Measurements from ENCODE around the gene CCDC136.

CCDC136 gene

DNA sequence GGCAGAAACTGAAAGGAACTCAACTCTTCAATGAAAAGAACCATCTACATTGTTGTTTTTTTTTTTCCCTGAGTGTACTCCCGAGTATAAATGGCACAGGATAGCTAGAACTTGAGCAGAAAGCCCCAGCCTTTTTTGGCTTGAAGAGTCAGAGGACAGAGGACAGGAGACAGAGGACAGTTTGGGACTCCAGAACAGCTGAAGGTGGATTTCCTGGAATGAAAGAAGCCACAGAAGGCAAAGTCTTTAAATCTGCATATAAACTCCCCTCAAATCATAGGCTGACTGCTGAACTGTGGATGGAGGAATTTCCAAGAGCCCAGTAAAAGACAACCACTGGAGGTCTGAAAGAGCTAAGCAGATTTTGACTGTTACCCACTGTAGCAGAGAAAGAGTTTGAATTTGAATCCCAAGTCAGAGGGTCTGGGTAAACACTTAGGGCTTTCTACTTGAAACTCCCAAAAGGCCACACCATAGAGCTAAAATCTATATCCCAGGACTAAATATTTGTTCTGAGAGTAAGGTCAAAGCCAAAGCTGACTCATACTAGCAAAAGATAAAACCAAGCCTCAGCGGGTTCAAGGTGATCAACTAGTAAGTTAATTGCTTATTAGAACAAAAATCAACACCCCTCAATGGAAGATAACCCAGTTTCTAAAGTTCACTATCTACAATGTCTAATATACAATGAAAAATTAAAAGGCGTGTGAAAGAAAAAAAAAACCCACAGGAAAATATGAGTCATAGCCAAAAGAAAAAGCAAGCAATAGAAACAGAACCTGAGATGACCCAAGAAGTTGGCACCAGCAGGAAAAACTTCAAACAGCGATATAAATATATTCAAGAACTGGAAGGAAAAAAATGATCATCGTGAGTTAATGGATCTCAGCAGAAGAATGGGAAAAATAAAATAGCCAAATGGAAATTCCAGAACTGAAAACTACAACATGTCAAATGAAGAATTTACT lies 14.3 kb upstream of the CCDC136 start:
- no peak for DNase-seq

DNA sequence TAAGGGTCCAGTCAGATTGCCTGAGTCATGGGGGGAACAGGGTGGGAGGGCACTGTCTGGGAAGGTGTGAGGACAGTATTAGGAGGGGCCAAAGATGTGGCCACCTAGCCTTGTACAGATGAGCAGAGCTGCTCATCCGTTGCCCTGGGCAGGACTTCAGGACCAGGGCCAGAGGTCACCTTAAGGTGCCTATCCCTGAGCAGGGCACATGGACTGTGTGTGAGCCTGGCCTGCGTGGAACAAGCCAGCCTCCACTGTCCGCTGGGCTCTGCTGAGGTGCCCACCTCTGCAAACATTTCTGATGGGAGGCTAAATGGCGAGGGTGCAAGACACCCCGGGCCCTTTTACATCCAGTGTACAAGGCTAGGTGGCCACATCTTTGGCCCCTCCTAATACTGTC lies 12.8 kb upstream of the CCDC136 start:
- DNase-seq: no peak

DNA sequence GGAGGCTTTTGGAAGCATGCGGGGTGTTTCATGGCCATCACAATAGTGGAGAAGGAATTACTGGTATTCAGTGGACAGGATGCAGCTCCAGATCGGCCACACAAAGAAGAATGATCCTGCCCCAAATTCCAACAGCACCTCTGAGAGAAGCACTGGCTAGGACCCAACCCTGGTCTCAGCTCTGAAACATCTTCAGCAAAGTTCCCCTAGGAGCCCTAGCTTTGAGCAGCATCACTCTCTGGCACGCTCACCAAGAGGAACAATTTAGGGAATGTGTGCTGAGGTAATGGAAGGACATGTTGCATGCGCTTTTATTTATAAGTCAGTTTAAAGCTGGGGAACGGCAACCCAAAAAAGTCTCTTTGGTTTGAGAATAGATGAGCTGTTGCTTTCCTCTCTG lies 10.6 kb upstream of the CCDC136 start:
- DNase-seq: no peak

DNA sequence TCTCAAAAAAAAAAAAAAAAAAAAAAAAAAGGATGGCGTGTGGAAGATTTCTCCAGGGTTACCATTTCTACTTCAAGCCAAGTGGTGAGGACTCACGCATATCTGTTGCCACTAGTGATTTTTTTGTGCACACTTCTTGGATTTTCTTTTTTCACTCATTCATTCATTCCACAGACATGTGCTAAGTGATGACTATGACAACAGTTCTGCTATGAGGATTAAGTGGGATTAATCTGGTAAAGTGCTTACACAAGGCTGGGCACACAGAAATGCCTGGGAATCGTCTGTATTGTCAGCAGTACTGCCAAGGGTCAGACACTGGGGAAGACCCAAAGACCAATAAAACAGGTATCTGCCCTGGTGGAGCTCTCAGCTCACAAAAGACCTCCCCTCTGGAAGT lies 9.9 kb upstream of the CCDC136 start:
- no peak for DNase-seq

DNA sequence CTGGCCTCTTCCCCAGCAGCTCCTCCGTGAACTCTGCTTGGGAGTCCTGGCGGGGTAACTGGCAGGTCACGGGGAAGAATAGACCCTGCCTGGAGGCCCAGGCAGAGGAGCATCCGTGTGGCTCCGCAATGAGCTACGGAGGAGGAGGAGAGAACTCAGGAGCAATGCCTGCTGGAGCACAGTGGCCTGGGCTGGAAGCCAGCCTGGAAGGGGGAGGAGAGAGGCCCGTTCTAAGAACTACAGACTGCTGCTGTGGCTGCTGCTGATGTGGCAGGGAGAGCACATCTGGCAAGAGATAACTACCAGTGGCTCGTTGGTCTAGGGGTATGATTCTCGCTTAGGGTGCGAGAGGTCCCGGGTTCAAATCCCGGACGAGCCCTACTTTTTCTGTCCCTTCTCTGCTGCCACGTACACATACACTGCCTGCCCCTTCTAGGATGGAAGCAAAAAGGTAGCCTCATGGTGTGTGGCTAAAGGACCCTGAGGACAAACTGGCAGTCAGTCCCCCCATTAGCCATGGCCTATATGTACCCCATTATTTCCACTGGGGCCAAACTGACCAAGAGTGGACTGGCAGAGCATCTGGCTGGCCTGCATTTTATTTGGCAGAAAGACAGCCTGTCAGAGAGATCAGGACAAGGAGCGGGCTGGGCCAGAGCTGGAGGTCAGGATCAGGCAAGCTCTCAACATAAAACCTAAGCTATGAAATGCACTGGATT lies 8.5 kb upstream of the CCDC136 start:
- peak; percentile 7 for DNase-seq

DNA sequence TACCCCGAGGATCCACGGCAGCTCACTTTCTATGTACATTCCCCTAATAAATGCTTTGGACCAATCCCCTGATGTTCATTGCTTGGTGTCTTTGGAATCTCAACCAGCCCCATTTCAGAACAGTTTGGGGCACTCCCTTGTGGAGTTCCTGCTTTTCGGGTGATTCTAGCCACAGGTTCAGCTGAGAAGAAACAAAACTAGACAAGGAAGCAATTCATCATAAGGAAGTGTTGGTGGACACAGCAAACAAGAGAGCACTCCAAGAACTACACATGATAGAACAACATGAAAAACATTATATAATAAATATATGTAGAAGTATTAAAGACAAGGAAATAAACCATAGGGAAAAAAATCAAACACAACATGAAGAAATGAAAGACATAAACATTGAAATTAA lies 6.0 kb upstream of the CCDC136 start:
- no peak for DNase-seq

DNA sequence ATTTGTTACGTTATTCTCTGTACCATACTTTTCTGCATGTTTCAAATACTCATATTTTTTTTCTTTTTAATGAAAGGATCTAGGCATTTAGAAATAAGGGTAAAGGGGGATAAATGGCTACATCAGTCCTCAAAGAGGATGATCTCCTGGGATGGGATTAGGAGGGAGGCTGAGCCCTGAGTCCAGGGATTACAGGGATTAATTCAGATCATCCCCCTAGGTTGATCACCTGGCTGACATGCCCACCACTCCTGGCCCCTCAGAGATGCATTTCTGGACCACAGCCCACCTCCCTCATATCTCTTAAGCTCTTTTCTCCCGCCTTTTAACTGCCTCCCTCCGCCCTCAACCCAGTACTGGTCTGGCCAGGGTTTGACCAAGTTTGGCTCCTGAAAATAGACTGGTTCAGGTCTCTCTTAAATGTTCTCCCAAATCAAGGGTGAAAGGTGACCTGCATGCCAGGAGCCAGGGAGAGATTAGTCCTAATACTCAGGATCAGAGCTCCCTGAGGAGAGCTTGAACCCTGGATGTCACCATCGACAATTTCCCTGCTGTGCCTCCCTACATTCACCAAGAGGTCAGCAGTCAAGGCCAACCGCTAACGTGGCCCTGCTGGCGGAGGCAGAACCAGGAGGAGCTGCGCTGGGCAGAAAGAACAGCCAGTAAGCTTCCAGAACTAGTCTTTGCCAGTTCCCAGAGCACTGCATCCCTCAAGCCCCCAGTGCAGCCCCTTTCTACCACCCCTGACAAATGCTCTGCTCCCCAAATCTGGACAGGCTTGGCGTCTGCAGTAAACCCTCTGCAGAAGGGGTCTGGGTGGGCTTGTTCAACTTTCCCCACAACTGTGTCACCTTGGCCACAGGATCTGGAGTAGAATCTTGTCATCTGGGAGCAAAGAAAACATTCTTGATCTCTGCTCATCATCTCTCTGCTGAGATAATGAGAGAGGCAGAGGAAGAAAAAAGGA lies 3.0 kb upstream of the CCDC136 start:
- no peak for DNase-seq

DNA sequence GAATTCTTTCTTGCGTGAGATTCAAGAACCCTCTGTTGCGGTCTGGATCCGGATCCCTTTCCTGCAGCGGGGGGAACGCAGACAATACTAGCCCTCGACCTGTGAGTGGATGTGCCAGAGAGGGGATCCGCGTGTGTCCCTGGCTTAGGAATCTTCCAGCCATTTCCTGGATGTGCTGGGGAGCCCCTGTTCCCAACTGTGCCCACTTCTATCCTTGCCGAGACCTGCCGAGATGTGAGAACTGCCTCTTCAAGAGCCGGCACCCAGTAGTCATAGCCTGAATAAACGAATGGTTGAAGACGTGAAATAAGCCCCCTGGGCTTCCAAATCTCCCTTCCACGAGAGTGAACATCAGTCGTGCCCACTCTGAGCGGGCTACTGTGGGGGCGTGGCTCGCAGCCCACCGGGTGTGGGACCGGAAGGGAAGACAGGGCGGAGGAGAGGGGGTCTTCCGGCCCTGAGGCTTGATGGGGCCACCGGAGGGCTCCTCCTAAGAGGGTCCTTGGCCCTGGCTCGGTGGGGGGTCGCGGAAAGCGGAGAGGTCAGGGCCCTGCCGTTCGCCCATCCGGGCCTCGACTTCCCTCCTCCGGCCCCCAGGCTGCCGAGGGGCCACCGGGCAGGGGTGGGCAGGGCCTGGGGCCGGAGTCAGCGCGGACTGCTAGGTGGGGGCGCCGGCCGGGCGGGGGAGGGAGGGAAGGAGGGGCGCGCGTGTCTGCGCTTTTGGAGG lies 1.3 kb upstream of the CCDC136 start:
- no peak for DNase-seq

DNA sequence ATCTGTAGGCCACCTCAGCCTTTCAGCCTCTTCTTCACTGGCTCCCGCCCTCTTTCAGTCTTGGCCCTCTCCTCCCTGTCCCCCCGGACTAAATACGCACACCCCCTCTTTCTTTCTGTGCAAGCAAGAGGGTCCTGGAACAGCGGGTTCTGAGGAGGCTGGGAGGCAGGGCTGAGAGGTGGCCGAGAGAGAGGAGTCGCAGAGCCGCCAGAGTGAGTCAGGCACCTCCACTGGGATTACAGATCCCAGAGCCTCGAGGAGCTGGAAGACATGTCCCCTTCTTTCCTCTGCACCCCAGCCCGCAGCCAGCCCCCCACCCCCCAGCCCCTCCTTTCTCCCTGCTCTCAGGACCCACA lies 182 bp downstream of the CCDC136 start:
- no peak for DNase-seq

DNA sequence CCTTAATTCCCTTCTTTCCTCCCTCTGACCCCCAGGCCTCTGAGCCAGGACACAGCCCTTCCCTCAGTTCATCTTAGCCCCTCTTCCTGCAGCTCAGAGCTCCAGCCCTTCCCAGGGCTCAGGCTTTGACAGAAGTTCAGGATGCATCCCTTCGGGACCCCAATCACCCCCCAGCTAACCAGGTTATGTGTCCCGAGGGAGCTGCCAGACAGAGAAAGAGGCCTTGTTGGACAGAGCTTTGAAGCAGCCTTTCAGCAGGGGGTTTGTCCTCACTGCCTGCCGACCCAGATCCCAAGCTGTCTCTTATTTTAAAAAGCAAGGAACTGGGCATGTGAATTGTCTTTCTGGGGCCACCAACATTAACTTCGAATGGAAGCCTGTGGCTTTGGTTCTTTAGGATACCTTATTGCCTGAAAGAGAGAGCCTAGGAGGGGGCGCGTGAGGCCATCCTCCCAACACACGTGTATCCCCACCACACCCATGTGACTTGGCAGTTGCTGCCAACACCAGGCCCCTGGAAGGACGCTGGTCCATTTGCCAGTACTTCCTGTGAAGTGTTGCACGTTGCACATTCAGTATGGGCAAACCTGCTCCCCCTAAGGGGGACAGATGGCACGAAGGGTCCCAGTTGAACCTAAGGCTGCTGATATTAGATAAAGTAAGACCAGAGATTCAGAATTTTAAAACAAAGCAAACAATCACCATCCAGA lies 858 bp downstream of the CCDC136 start:
- no peak for DNase-seq

DNA sequence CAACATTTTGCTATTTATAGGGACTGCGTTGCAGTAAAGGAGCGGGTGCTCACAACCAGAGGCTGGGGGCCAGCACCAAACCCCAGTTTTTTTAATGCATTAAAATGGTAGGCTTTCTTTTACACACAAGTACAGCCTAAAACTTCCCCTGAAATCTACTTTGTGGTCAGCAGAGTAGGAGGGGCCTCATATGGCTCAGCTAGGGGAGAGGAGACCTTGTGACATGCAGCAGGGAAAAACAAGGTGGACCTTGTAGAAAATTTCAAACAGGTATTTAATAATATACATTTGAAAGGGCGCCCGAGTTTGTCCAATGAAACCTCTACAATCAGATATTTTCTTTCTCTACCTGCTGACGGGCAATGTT lies 1.4 kb downstream of the CCDC136 start:
- DNase-seq: no peak

DNA sequence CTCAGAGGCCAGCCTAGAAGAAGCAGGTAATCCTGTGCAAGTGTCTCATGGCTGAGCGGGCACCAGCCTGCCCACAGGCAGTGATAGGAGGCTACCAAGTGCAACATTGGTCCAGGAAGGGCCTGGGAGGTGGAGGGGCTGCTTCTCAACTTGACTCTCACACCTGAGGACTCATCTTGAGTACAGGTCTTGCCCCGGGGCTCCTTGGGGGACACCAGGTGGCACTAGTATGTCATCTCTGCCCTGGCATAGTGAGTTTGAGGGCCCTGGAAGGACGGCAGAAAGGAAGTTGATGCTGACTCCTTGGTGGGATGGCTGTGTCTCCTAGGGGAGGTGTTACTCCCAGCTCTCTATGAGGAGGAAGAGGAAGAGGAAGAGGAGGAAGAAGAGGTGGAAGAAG lies 2.3 kb downstream of the CCDC136 start:
- peak; percentile 16 for DNase-seq

DNA sequence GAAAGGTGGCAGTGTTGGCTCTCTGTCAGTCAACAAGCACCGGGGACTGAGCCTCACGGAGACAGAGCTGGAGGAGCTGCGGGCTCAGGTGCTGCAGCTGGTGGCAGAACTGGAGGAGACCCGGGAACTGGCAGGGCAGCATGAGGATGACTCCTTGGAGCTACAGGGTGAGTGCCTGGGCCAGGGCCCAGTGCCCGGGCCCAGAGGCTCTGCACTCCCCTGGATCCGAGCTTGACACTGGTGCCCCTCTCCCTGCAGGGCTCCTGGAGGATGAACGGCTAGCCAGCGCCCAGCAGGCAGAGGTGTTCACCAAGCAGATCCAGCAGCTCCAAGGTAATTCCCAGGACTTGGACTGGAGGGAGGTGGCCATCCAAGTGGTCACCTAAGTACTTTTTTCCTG lies 2.7 kb downstream of the CCDC136 start:
- DNase-seq: no peak

DNA sequence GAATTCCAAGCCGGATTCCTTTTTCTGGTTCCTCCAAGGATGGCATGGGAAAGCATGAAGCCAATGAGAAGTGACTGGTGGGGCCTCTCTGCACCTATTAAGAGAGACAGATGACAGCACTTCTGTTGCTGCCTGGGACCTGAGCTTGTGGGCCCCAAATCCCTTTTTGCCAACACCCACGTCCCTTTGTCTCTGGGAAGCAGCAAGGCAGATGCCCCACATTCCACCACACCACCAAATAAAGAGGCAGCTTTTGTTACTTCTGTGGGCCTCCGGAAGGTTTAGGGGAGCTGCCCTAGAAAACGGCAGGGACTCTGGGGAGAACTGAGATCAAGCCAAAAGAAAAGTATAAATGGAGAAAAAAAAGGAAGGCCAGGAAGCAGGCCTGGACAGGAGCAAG lies 3.4 kb downstream of the CCDC136 start:
- no peak for DNase-seq

DNA sequence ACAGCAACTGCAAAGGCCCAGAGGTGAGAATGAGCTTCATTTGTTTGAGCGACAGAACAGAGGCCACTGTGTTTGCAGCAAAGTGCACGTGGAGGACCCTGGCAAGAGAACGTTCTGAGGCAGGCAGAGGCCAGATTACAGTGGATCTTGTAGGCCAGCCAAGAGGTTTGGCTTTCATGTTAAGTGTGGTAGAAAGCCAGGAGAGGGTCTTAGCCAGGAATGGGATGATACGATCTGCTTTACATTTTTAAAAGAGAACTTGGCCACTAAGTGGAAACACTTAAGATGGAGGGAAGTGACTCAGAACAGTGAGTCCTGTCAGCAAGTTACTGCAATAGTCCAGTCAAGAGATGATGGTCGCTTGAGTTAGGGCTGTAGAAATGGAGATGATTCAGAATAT lies 4.6 kb downstream of the CCDC136 start:
- no peak for DNase-seq

DNA sequence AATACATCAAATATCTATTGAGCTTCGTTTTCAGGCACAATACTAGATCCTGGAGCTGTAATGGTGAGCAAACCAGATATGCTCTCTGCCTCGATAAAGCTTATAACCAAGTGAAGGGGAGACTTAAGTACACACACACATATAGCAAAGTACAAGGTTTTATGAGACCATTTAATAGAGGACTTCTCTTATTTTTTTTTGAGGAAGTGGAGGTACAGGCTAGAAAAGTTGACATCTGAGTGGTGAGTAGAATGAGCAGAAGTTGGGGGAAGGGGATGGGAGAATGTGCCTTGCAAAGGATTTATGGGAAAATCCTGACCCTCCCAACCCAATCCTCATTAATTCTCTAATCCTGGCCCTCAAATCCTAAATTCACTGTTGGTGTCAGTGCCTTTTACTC lies 7.7 kb downstream of the CCDC136 start:
- DNase-seq: no peak

DNA sequence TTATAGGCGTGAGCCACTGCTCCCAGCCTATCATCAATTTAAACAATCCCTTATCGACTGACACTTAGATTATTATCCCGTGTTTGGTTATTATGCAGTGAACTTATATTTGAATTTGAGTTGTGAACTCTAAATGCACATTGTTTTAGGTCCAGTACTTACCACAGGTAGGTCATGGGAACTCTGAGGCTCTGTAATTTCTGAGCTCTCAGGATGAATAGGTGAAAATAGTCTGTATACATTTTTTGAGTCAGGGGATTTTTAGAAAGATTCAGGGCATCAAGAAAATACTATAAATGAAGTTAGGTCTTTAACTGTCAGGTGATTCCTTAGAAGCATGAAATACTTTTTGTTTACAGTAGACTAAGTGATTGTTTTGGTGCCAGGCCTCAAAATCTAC lies 8.8 kb downstream of the CCDC136 start:
- no peak for DNase-seq

DNA sequence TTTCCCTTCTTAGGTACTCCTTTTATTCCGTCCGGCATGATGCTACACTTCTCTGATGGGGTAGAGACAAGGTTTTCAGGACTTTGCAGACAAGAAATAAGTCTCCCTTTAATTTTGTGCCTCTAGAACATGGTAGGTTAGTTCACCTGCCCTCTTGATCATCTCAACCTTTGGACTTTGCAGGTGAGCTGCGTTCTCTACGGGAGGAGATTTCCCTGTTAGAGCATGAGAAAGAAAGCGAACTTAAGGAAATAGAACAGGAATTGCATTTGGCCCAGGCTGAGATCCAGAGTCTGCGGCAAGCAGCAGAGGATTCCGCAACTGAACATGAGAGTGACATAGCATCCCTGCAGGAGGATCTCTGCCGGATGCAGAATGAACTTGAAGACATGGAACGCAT lies 9.2 kb downstream of the CCDC136 start:
- DNase-seq: no peak

DNA sequence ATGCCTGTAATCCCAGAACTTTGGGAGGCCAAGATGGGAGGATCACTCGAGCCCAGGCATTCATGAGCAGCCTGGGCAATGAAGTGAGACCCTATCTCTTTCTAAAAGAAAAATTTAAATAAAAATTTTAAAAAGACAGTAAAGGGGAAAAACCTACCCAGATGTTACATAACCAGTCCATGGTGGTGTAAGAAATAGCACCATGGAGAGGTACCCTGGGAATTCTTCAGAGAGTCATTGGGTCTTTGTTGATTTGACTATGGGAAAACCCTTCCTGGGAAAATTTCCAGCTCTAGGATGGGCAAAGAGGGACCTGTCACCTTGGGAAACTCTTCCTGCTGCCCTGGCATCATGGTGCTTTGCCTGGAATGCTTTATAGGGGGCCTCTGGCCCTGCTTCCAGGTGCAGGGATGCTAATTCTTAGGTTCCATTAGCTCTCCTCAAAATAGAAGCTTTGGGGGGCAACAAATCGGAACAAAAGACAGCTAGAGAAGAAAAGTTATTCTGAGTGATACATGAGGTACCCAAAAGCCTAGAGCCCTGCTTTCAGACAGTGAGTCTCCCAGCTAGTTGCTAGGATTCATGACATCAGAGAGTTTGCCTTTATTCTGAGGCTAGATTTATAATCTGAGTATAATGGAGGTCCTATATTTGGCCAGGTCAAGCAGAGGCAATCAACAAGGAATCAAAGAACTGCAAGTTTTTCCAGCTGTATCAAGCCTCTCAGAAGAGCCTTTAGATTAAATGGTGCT lies 10.1 kb downstream of the CCDC136 start:
- DNase-seq: no peak

DNA sequence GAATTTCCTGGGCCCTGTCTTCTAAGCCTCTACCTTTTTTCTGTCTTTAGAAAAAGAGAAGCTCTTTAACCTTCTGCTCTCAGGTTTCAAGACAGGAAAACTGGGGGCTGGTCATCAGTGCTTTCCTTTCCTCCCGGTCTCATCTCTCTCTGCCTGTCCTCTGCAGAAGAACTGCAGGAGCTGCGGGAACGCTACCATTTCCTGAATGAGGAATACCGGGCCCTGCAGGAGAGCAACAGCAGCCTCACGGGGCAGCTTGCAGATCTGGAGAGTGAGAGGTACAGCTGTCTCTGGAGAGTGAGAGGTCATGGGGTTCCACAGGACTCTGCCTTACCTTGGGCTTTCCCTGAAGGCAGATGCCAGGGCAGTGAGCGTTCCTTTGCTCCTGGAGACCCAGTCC lies 12.7 kb downstream of the CCDC136 start:
- no peak for DNase-seq

DNA sequence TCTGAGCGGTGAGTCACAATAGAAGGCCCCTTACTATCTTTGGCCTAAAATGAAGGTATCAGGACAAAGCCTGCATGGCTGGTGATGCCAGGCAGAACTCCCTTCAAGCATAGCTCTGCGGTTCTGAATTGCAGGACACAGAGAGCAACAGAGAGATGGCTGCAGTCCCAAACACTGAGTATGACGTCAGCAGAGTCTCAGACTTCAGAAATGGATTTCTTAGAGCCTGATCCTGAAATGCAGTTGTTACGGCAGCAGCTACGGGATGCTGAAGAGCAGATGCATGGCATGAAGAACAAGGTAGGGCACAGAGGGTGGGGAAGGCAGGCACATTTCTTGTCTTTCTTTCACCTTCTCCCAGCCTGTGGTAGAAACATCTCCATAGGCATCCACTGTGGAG lies 13.5 kb downstream of the CCDC136 start:
- DNase-seq: no peak
